HUES48 (cell line): ENCODE results near the gene ATG10.
"Not testable (repeated sequence)": the region's sequence is repeated elsewhere in the genome, so short reads cannot be mapped to it uniquely, and the experiment has no call there.

Experiments
- H3K27ac ChIP-seq: one replicate; pipeline ENCODE4 v1.7.0; 2013; ENCODE audit warnings: low read depth, low read length, inconsistent platforms
- H3K27me3 ChIP-seq: 2 replicates; pipeline ENCODE4 v1.6.1; 2013; ENCODE audit warnings: mild to moderate bottlenecking, low read length; ENCODE audit not compliant: control insufficient read depth, insufficient read depth
- H3K36me3 ChIP-seq: 2 replicates; pipeline ENCODE4 v1.6.1; 2013; ENCODE audit warnings: low read length; ENCODE audit not compliant: control insufficient read depth, insufficient read depth
- H3K4me1 ChIP-seq: 2 replicates; pipeline ENCODE4 v1.6.1; 2013; ENCODE audit warnings: mild to moderate bottlenecking, low read length; ENCODE audit not compliant: control insufficient read depth, insufficient read depth
- H3K4me3 ChIP-seq: 2 replicates; pipeline ENCODE4 v1.5.1; 2013; ENCODE audit warnings: mild to moderate bottlenecking, low read depth, low read length
- H3K9ac ChIP-seq: 2 replicates; pipeline ENCODE4 v1.6.1; 2013; ENCODE audit warnings: mild to moderate bottlenecking, low read depth, low read length, moderate library complexity
- H3K9me3 ChIP-seq: 2 replicates; pipeline ENCODE4 v1.6.1; 2013; ENCODE audit warnings: low read length; ENCODE audit not compliant: control insufficient read depth, insufficient read depth

ATG10 gene

GRCh38 chr5:82054004-82054710 is 82.3 kb downstream of the ATG10 start:
- H3K27ac ChIP-seq = no peak overlapping the region
- H3K4me1 ChIP-seq = peaks cover 4% of the 10 kb centered on the region; the same call in 1 of the 2 replicates
- no peaks in the 10 kb centered on the region for H3K9me3 ChIP-seq
- no peaks in the 10 kb centered on the region for H3K36me3 ChIP-seq
- H3K27me3 ChIP-seq = no peaks in the 10 kb centered on the region
- no peak overlapping the region for H3K4me3 ChIP-seq
- H3K9ac ChIP-seq = no peak overlapping the region

- H3K9me3 ChIP-seq = no peaks in the 10 kb centered on the region
- H3K4me1 ChIP-seq = peaks cover 4% of the 10 kb centered on the region; the same call in 1 of the 2 replicates
- no peaks in the 10 kb centered on the region for H3K36me3 ChIP-seq
- H3K27me3 ChIP-seq = no peaks in the 10 kb centered on the region
- H3K4me3 ChIP-seq = no peak overlapping the region
- no peak overlapping the region for H3K27ac ChIP-seq
- no peak overlapping the region for H3K9ac ChIP-seq
Measured at GRCh38 chr5:82057051-82057450, 85.2 kb downstream of the ATG10 start.

DNA sequence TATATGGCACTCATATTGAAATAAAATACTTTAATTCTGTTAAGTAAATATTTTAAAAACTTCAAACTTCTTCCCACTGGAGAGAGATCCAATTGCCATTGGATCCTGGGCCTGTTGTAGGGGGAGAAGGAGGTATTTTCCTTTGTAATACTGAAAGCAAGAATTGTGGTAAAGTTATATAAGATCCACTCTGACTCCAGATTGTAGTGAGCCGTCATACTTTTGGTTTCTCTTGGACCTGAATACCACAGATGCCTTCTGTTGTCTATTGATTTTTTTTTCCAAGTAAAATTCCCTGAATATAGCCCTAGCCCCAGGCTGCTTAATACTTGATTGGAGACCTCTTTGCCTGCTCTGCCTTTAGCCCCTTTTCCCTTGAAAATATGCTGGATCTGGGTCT is 86.9 kb downstream of the ATG10 start:
- Histone ChIP-seq H3K27me3 (no peaks in the 10 kb centered on the region), H3K9me3 (no peaks in the 10 kb centered on the region), H3K36me3 (no peaks in the 10 kb centered on the region), H3K4me3 (no peak overlapping the region), H3K27ac (no peak overlapping the region), H3K9ac (no peak overlapping the region), H3K4me1 (peaks cover 4% of the 10 kb centered on the region; the same call in 1 of the 2 replicates)

DNA sequence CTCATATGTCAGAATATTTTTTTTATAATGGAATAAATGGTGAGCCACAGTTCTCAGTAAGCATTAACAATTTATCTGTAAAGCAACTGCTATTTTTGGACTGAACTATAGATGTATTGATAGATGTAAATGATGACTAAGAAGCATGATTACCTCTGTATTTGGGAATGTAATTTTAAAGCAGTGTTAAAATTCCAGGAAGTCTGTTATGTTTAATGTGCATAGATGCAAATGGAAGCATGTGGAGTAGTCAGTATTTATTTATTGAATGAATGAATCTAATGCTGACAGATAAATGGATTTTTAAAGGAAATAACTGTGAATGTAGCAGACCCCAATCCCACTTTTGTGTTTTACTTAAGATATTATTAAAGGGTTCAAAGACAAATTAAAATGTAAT is 95.0 kb downstream of the ATG10 start:
- Histone ChIP-seq H3K27me3 (no peaks in the 10 kb centered on the region), H3K4me1 (no peaks in the 10 kb centered on the region), H3K27ac (no peak overlapping the region), H3K9ac (no peak overlapping the region), H3K36me3 (no peaks in the 10 kb centered on the region), H3K9me3 (no peaks in the 10 kb centered on the region), H3K4me3 (no peak overlapping the region)

DNA sequence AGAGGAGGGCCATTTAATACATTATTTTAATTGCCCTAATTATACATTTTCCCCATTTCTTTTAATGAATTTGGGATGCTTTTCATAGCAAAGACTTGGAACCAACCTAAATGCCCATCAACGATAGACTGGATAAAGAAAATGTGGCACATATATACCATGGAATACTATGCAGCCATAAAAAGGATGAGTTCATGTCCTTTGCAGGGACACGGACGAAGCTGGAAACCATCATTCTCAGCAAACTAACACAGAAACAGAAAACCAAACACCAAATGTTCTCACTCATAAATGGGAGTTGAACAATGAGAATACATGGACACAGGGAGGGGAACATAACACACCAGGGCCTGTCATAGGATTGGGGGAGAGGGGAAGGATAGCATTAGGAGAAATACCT is 96.2 kb downstream of the ATG10 start:
- H3K4me3 ChIP-seq, H3K36me3 ChIP-seq, H3K9me3 ChIP-seq, H3K27ac ChIP-seq, H3K4me1 ChIP-seq, H3K9ac ChIP-seq, H3K27me3 ChIP-seq: not testable (repeated sequence)

GRCh38 chr5:82068723-82069122 is 96.9 kb downstream of the ATG10 start:
- Histone ChIP-seq H3K9me3 (no peaks in the 10 kb centered on the region), H3K36me3 (no peaks in the 10 kb centered on the region), H3K4me1 (no peaks in the 10 kb centered on the region), H3K27ac (no peak overlapping the region), H3K4me3 (no peak overlapping the region), H3K9ac (no peak overlapping the region), H3K27me3 (no peaks in the 10 kb centered on the region)

DNA sequence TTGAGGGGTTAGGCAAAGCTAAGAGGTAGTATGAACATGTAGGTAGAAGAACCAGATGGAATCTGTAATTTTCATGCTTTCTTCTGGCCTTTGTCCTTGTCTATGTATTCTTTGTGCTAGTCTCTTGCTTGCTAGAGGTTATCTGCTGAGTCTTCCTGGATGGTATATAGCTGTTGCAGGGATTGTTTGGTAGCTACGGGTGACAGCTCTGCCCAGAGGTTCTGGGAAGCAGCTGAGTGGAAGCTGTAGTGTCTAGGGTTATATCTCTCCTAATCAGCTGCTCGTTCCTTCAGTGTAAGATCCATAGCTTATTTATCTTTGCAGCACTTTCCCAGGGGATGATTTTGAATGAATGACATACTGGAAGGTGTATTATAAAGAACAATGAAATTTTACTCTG is 100.3 kb downstream of the ATG10 start:
- Histone ChIP-seq H3K36me3 (no peaks in the 10 kb centered on the region), H3K4me3 (no peak overlapping the region), H3K9me3 (no peaks in the 10 kb centered on the region), H3K27me3 (no peaks in the 10 kb centered on the region), H3K9ac (no peak overlapping the region), H3K4me1 (no peaks in the 10 kb centered on the region), H3K27ac (no peak overlapping the region)

DNA sequence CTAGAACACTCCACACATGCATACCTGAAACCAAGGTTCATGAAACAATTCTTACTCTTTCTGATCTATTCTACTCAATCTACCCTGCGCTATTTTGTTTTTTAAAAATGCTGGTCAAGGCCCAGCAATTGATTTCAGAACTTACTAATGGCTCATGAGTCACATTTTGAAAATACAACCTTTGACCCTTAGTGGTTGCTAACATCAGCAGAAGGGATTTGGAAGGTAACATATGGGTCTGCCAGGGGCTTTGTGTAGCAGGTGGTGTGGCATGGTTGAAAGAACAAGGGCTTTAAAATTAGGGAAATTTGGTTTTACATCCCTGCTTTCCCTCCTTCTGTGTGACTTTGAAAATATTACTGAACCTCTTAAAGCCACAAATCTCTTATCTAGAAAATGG is 101.4 kb downstream of the ATG10 start:
- H3K4me1 ChIP-seq = no peaks in the 10 kb centered on the region
- H3K9me3 ChIP-seq = no peaks in the 10 kb centered on the region
- no peaks in the 10 kb centered on the region for H3K36me3 ChIP-seq
- H3K27me3 ChIP-seq = no peaks in the 10 kb centered on the region
- H3K27ac ChIP-seq = no peak overlapping the region
- no peak overlapping the region for H3K4me3 ChIP-seq
- no peak overlapping the region for H3K9ac ChIP-seq

GRCh38 chr5:82074950-82075349 is 103.1 kb downstream of the ATG10 start:
- Histone ChIP-seq H3K4me1 (no peaks in the 10 kb centered on the region), H3K4me3 (no peak overlapping the region), H3K36me3 (no peaks in the 10 kb centered on the region), H3K9me3 (no peaks in the 10 kb centered on the region), H3K27me3 (no peaks in the 10 kb centered on the region), H3K9ac (no peak overlapping the region), H3K27ac (no peak overlapping the region)

- Histone ChIP-seq H3K27ac (no peak overlapping the region), H3K9me3 (peaks cover 7% of the 10 kb centered on the region), H3K27me3 (no peaks in the 10 kb centered on the region), H3K4me3 (no peak overlapping the region), H3K36me3 (no peaks in the 10 kb centered on the region), H3K4me1 (no peaks in the 10 kb centered on the region), H3K9ac (no peak overlapping the region)
Measured at GRCh38 chr5:82077496-82077895, 105.7 kb downstream of the ATG10 start.

DNA sequence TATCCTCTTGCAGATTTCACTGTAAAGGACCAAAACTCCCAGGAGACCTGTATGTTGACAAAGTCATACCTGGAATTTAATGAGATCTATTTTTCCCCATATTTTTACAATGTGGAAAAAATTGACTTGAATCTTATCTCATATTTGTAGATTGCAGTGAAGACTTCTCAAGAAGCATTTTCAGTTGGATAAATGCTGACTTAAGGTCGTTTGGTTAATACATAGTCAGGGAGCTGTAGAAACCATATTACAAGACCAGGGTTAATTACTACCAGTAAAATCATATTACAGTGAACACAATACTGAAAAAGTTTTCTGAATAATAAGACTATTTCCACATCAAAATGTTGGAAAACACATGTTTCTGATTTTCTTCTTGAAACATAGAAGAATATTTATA is 119.8 kb downstream of the ATG10 start:
- Histone ChIP-seq H3K27ac (no peak overlapping the region), H3K27me3 (no peaks in the 10 kb centered on the region), H3K4me1 (no peaks in the 10 kb centered on the region), H3K36me3 (no peaks in the 10 kb centered on the region), H3K4me3 (no peak overlapping the region), H3K9me3 (0 out of 2 replicates have a peak, but pooled peaks cover 4% of the 10 kb centered on the region), H3K9ac (no peak overlapping the region)
